Neuronal stem cell (in vitro differentiated cells): Measurements from ENCODE around the gene RNH1.

Experiments
- DNase-seq: peaks from one replicate; pipeline ENCODE4 v3.0.0-alpha.2; 2013; ENCODE audit warnings: low spot score
- H2AFZ ChIP-seq: one replicate; pipeline ENCODE4 v1.6.1; 2013; ENCODE audit warnings: mild to moderate bottlenecking, low read length, inconsistent platforms
- H2AK5ac ChIP-seq: 2 replicates; pipeline ENCODE4 v1.6.1; 2013; ENCODE audit warnings: low read depth, mild to moderate bottlenecking, inconsistent platforms, low read length, moderate library complexity, mixed read lengths
- H2BK120ac ChIP-seq: 2 replicates; pipeline ENCODE4 v1.6.1; 2013; ENCODE audit warnings: low read depth, mild to moderate bottlenecking, inconsistent platforms, low read length, moderate library complexity, mixed read lengths
- H2BK12ac ChIP-seq: one replicate; pipeline ENCODE4 v1.6.1; 2013; ENCODE audit warnings: low read length, inconsistent platforms
- H2BK15ac ChIP-seq: 2 replicates; pipeline ENCODE4 v1.6.1; 2013; ENCODE audit warnings: mild to moderate bottlenecking, low read length, inconsistent platforms, mixed read lengths
- H2BK5ac ChIP-seq: one replicate; pipeline ENCODE4 v1.6.1; 2013; ENCODE audit warnings: inconsistent platforms, mild to moderate bottlenecking, low read length, moderate library complexity
- H3K14ac ChIP-seq: one replicate; pipeline ENCODE4 v1.6.1; 2013; ENCODE audit warnings: low read length, inconsistent platforms
- H3K18ac ChIP-seq: 2 replicates; pipeline ENCODE4 v1.6.1; 2013; ENCODE audit warnings: low read length, inconsistent platforms
- H3K23ac ChIP-seq: 2 replicates; pipeline ENCODE4 v1.6.1; 2013; ENCODE audit warnings: low read depth, mild to moderate bottlenecking, mixed read lengths, low read length, inconsistent platforms; ENCODE audit not compliant: poor library complexity
- H3K27ac ChIP-seq: replicated peaks from 3 replicates; pipeline ENCODE4 v1.5.1; 2013; ENCODE audit warnings: low read length, inconsistent platforms
- H3K27me3 ChIP-seq, 3 experiments: 2 replicates each; pipeline ENCODE4 v1.6.1; 2013; ENCODE audit warnings: low read length in 3 of 3, mild to moderate bottlenecking in 2 of 3, inconsistent platforms in 1 of 3, low read depth in 1 of 3, mixed read lengths in 1 of 3, moderate library complexity in 1 of 3; ENCODE audit not compliant: control insufficient read depth in 3 of 3, insufficient read depth in 3 of 3
- H3K36me3 ChIP-seq, 2 donors: replicated peaks in 1 of 2; 2 replicates each; pipeline ENCODE4 v1.6.1; 2013; ENCODE audit warnings: low read length in 2 of 2; ENCODE audit not compliant: control insufficient read depth in 2 of 2, insufficient read depth in 2 of 2
- H3K4ac ChIP-seq: 2 replicates; pipeline ENCODE4 v1.6.1; 2013; ENCODE audit warnings: inconsistent platforms, mild to moderate bottlenecking, low read length, moderate library complexity
- H3K4me1 ChIP-seq, 2 donors: 1 replicate in 1 of 2; 2 replicates in 1 of 2; pipeline ENCODE4 v1.6.1; 2013; ENCODE audit warnings: low read length in 2 of 2, low read depth in 1 of 2; ENCODE audit not compliant: control insufficient read depth in 2 of 2, insufficient read depth in 1 of 2
- H3K4me2 ChIP-seq: one replicate; pipeline ENCODE4 v1.6.1; 2013; ENCODE audit warnings: mild to moderate bottlenecking, low read length, inconsistent platforms; ENCODE audit not compliant: insufficient read depth, poor library complexity, severe bottlenecking
- H3K4me3 ChIP-seq, 2 donors: 2 replicates each; pipeline ENCODE4 v1.5.1; 2013; ENCODE audit warnings: low read length in 2 of 2, mild to moderate bottlenecking in 2 of 2, inconsistent platforms in 1 of 2, moderate library complexity in 1 of 2
- H3K79me1 ChIP-seq: one replicate; pipeline ENCODE4 v1.6.1; 2013; ENCODE audit warnings: low read depth, mild to moderate bottlenecking, inconsistent platforms, low read length, moderate library complexity
- H3K9ac ChIP-seq: one replicate; pipeline ENCODE4 v1.6.1; 2013; ENCODE audit warnings: mild to moderate bottlenecking, low read depth, low read length, inconsistent platforms; ENCODE audit not compliant: poor library complexity
- H3K9me3 ChIP-seq, 2 donors: replicated peaks in 1 of 2; 2 replicates each; pipeline versions ENCODE3 to v1.6.1; 2013; ENCODE audit warnings: low read length in 2 of 2, mild to moderate bottlenecking in 2 of 2, inconsistent platforms in 1 of 2, low read depth in 1 of 2, mixed read lengths in 1 of 2, moderate library complexity in 1 of 2; ENCODE audit not compliant: control insufficient read depth in 2 of 2, insufficient read depth in 1 of 2
- H4K8ac ChIP-seq: one replicate; pipeline ENCODE4 v1.6.1; 2013; ENCODE audit warnings: low read depth, mild to moderate bottlenecking, inconsistent platforms, low read length, moderate library complexity
- H4K91ac ChIP-seq: one replicate; pipeline ENCODE4 v1.6.1; 2013; ENCODE audit warnings: low read length, low read depth, mild to moderate bottlenecking, inconsistent platforms; ENCODE audit not compliant: poor library complexity
- WGBS, 2 donors: extraction: QIAGEN DNeasy Blood & Tissue Kit; methylation state at CpG; one replicate each; pipeline ENCODE4 v1.1.7; 2013; ENCODE audit warnings: missing lambda C conversion rate in 2 of 2, mixed read lengths in 1 of 2; ENCODE audit not compliant: insufficient read length in 2 of 2, insufficient replicate concordance in 1 of 2; ENCODE audit errors: extremely low coverage in 2 of 2; 5-methylcytosine and 5-hydroxymethylcytosine counted together

The RNH1 gene

DNA sequence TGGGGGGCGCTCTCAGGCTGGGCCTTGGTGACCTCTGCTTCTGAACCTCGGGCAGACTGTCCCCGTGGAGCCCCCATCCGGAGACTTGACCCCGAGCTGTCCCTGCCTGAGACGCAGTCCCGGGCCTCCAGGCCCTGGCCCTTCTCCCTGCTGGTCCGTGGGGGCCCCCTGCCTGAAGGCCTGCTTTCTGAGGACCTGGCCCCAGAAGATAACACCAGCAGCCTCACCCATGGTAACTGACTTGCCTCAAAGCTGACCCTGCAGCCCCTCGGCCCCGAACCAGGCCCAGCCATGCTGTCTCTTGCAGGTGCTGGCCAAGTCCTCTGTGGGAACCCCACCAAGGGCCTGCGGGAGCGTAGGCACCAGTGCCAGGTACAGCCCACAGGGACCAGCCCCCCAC lies 44.6 kb upstream of the RNH1 start:
- Histone ChIP-seq H3K18ac (no peak overlapping the region), H2BK12ac (no peak overlapping the region), H2AFZ (no peak overlapping the region), H3K4ac (no peak overlapping the region), H4K91ac (no peak overlapping the region), H2BK5ac (peak overlapping the region; percentile 75), H3K9ac (no peak overlapping the region), H3K23ac (no peak overlapping the region), H3K27ac (no peak overlapping the region), H3K4me3 (no peak overlapping the region), H3K4me1 (peaks cover 2 to 7% of the 10 kb centered on the region in 2 donors), H2BK120ac (no peak overlapping the region), H3K79me1 (no peaks in the 10 kb centered on the region), H4K8ac (no peak overlapping the region), H3K14ac (no peak overlapping the region), H3K9me3 (no peaks in the 10 kb centered on the region), H2BK15ac (no peak overlapping the region), H3K4me2 (no peak overlapping the region), H3K36me3 (no peaks in the 10 kb centered on the region), H2AK5ac (peak overlapping the region; percentile 89), H3K27me3 (peaks cover 11 to 18% (median 17%) of the 10 kb centered on the region in 3 experiments)
- no CpG with 5 or more reads among the region's 12 CpGs for WGBS, 2 donors
- no peak for DNase-seq

GRCh38 chr11:551131-551530 lies 44.1 kb upstream of the RNH1 start:
- Histone ChIP-seq H3K27me3 (peaks cover 6 to 14% (median 12%) of the 10 kb centered on the region in 3 experiments), H3K9ac (no peak overlapping the region), H3K18ac (peak overlapping the region; percentile 11)

DNA sequence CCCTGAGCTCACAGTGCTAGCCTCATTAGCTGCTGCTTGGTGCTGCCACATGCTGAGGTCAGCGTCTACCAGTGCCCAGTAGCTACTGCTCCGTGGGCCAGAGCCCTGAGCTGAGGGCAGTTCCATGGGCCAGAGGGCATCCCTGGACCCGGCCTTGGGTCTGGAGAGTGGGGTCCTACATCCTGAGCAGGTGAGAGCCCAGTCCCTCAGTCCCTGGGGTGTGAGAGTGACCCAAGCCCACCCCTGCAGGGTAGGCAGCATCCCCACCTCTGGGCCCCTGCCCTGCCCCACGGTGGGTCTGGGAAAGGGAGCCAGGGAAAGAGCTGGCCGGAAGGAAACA lies 43.7 kb upstream of the RNH1 start:
- Histone ChIP-seq H2AK5ac (peak overlapping the region; percentile 89), H3K4ac (peak overlapping the region; percentile 66), H3K27me3 (peaks cover 3 to 9% (median 8%) of the 10 kb centered on the region in 3 experiments), H2BK15ac (no peak overlapping the region), H3K9ac (peak overlapping the region; percentile 9), H2BK120ac (no peak overlapping the region), H2BK12ac (no peak overlapping the region), H3K79me1 (no peaks in the 10 kb centered on the region), H4K91ac (no peak overlapping the region), H2AFZ (no peak overlapping the region), H3K4me3 (peak overlapping the region in 1 of 2 donors; percentile 10), H3K4me2 (no peak overlapping the region), H3K23ac (peak overlapping the region; percentile 25), H3K4me1 (peaks cover 0 to 7% of the 10 kb centered on the region in 2 donors), H3K36me3 (no peaks in the 10 kb centered on the region), H4K8ac (no peak overlapping the region), H3K27ac (no peak overlapping the region), H3K9me3 (no peaks in the 10 kb centered on the region), H3K14ac (no peak overlapping the region), H2BK5ac (no peak overlapping the region), H3K18ac (peak overlapping the region; percentile 52)
- no CpG with 5 or more reads among the region's 5 CpGs for WGBS, 2 donors
- no peak for DNase-seq

More at GRCh38 chr11:551131-551530, 44.1 kb upstream of the RNH1 start:
- Histone ChIP-seq H3K9me3 (no peaks in the 10 kb centered on the region), H3K36me3 (no peaks in the 10 kb centered on the region), H3K27ac (no peak overlapping the region), H3K14ac (no peak overlapping the region), H3K79me1 (no peaks in the 10 kb centered on the region), H2AFZ (no peak overlapping the region), H4K8ac (no peak overlapping the region), H2AK5ac (peak overlapping the region; percentile 89), H3K4ac (no peak overlapping the region), H2BK15ac (no peak overlapping the region), H2BK5ac (no peak overlapping the region), H3K4me1 (peaks cover 0 to 7% of the 10 kb centered on the region in 2 donors), H3K4me2 (no peak overlapping the region), H3K4me3 (no peak overlapping the region), H4K91ac (no peak overlapping the region), H2BK12ac (no peak overlapping the region), H3K23ac (no peak overlapping the region), H2BK120ac (no peak overlapping the region)
- DNase-seq, result no peak
- no CpG with 5 or more reads among the region's 16 CpGs for WGBS, 2 donors

GRCh38 chr11:550021-550745 lies 43.1 kb upstream of the RNH1 start:
- no peak overlapping the region for H4K8ac ChIP-seq
- peak overlapping the region; percentile 43 for H3K23ac ChIP-seq
- H2AFZ ChIP-seq, result no peak overlapping the region
- peak overlapping the region in 1 of 2 donors; percentile 10 for H3K4me3 ChIP-seq
- no peak overlapping the region for H3K4me2 ChIP-seq
- H3K18ac ChIP-seq, result peak overlapping the region; percentile 52
- no peak overlapping the region for H2BK120ac ChIP-seq
- H3K79me1 ChIP-seq, result no peaks in the 10 kb centered on the region
- peaks cover 0 to 6% (median 4%) of the 10 kb centered on the region in 3 experiments for H3K27me3 ChIP-seq
- no peak for DNase-seq
- no peak overlapping the region for H3K27ac ChIP-seq
- H3K14ac ChIP-seq, result no peak overlapping the region
- H3K4ac ChIP-seq, result no peak overlapping the region
- H2BK15ac ChIP-seq, result peak overlapping the region; percentile 58
- no peak overlapping the region for H4K91ac ChIP-seq
- H3K9ac ChIP-seq, result peak overlapping the region; percentile 9
- H2AK5ac ChIP-seq, result peak overlapping the region; percentile 89
- no peaks in the 10 kb centered on the region for H3K36me3 ChIP-seq
- no peak overlapping the region for H2BK12ac ChIP-seq
- H3K4me1 ChIP-seq, result peaks cover 0 to 6% of the 10 kb centered on the region in 2 donors
- no CpG with 5 or more reads among the region's 25 CpGs for WGBS, 2 donors
- H3K9me3 ChIP-seq, result no peaks in the 10 kb centered on the region
- H2BK5ac ChIP-seq, result peak overlapping the region; percentile 66
